Mesodermal cell (in vitro differentiated cells): ENCODE data around the gene DPH2.

ENCODE experiments used
- H3K27ac ChIP-seq: 2 replicates; pipeline ENCODE4 v1.7.0; 2013; ENCODE audit warnings: mild to moderate bottlenecking, low read depth, low read length, moderate library complexity; ENCODE audit not compliant: severe bottlenecking
- H3K36me3 ChIP-seq: 2 replicates; pipeline ENCODE4 v1.7.1; 2013; ENCODE audit warnings: mild to moderate bottlenecking, low read length, moderate library complexity; ENCODE audit not compliant: control insufficient read depth, insufficient read depth
- H3K4me1 ChIP-seq: one replicate; pipeline ENCODE4 v1.7.1; 2013; ENCODE audit warnings: mild to moderate bottlenecking, low read length; ENCODE audit not compliant: insufficient read depth, control insufficient read depth, poor library complexity, severe bottlenecking
- H3K4me3 ChIP-seq: 2 replicates; pipeline ENCODE4 v1.7.0; 2013; ENCODE audit warnings: low read length, control low read depth, mild to moderate bottlenecking; ENCODE audit not compliant: insufficient read depth, poor library complexity, severe bottlenecking; ENCODE audit errors: extremely low read depth
- H3K9me3 ChIP-seq: 2 replicates; pipeline ENCODE4 v1.7.1; 2013; ENCODE audit warnings: mild to moderate bottlenecking, low read length, moderate library complexity; ENCODE audit not compliant: control insufficient read depth
- WGBS, 2 experiments: methylation state at CpG; one replicate each; pipeline ENCODE4 v1.1.5; 2013; ENCODE audit warnings: missing lambda C conversion rate in 2 of 2; ENCODE audit not compliant: insufficient coverage in 2 of 2; 5-methylcytosine and 5-hydroxymethylcytosine counted together

DPH2 gene

GRCh38 chr1:43994794-43995790 is 25.3 kb downstream of the DPH2 start:
- Histone ChIP-seq H3K36me3 (peaks cover 8% of the 10 kb centered on the region), H3K9me3 (no peaks in the 10 kb centered on the region), H3K4me3 (no peak overlapping the region), H3K4me1 (peaks cover 15% of the 10 kb centered on the region), H3K27ac (no peak overlapping the region)
- WGBS, 2 experiments, result 69 to 76% methylated on average over 9 to 10 of the region's 15 CpGs

DNA sequence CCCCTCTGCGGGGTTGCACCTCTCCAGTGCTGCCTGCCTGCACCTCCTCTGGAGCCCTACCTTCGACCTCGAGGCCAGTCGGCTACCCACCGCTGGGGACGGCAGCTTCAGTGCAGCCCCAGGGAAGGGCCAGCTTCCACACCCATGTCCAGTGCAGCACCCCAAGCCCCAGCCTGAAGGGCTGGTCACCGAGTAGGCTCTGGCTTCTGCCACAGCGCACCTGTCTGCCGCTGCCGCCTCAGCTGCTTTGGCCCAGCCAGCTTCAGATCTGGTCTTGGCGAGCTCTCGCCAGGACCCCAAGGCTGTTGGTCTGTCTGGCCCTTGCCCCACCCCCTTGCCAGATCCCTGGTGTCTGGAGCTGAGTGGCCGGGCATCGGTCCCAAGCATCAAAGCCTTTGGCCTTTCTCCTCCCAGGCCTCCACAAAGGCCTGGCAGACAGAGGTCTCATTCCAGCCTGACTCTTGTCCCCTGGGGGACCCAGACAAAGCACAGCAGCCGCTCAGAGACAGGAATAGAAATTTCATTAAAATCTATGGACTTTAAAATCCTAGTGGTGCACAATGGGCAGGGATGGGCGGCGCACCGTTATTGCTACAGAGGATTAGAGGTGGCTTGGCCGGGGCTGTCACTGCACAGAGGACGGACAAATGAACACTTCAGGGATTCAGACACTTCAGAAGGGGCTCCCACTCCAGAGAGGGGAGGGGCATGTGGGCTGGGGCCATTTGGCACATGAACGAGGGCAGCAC is 26.3 kb downstream of the DPH2 start:
- H3K27ac ChIP-seq, result no peak overlapping the region
- WGBS, 2 experiments, result 89 to 91% methylated on average over 19 to 20 of the region's 21 CpGs

GRCh38 chr1:43996733-43997115 is 26.9 kb downstream of the DPH2 start:
- no peaks in the 10 kb centered on the region for H3K9me3 ChIP-seq
- H3K36me3 ChIP-seq, result peaks cover 18% of the 10 kb centered on the region
- WGBS, 2 experiments, result 65 to 88% methylated on average over 2 to 4 of the region's 6 CpGs
- H3K27ac ChIP-seq, result no peak overlapping the region
- no peak overlapping the region for H3K4me3 ChIP-seq
- H3K4me1 ChIP-seq, result peaks cover 10% of the 10 kb centered on the region

More for the DNA sequence above, 26.3 kb downstream of the DPH2 start:
- H3K4me1 ChIP-seq, result peaks cover 10% of the 10 kb centered on the region
- H3K4me3 ChIP-seq, result no peak overlapping the region
- H3K9me3 ChIP-seq, result no peaks in the 10 kb centered on the region
- peaks cover 18% of the 10 kb centered on the region for H3K36me3 ChIP-seq

GRCh38 chr1:43997295-43997999 is 27.6 kb downstream of the DPH2 start:
- Histone ChIP-seq H3K4me3 (no peak overlapping the region), H3K36me3 (peaks cover 23% of the 10 kb centered on the region), H3K27ac (no peak overlapping the region), H3K4me1 (peaks cover 10% of the 10 kb centered on the region), H3K9me3 (no peaks in the 10 kb centered on the region)
- 92 to 96% methylated on average over 19 to 21 of the region's 22 CpGs for WGBS, 2 experiments

- Histone ChIP-seq H3K27ac (no peak overlapping the region), H3K4me1 (peaks cover 10% of the 10 kb centered on the region), H3K36me3 (peaks cover 24% of the 10 kb centered on the region), H3K4me3 (no peak overlapping the region), H3K9me3 (no peaks in the 10 kb centered on the region)
- 95 to 98% methylated on average over 8 to 11 of the region's 11 CpGs for WGBS, 2 experiments
Observed at GRCh38 chr1:43998000-43998378, 28.2 kb downstream of the DPH2 start.

DNA sequence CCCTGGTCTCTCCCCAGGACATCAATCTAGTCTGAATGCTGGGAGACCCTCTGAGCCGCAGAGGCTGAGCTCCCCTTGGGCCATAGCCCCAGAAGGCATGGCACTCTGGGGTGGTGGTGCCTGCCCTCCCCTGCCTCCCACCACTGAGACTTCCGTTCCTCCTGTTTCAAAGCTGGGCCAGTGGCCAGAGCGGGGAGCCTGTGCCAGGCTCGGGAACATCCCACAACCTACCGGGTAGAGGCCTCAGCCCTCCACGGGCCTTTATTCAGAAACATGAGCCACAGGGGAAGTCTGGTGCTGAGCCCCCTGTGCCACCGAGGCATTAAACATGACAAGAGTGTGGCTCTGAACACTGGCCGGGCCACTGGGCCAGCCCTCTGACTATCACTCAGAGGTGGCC is 29.6 kb downstream of the DPH2 start:
- Histone ChIP-seq H3K4me1 (peaks cover 10% of the 10 kb centered on the region), H3K27ac (no peak overlapping the region), H3K9me3 (no peaks in the 10 kb centered on the region), H3K4me3 (no peak overlapping the region), H3K36me3 (peaks cover 26% of the 10 kb centered on the region)
- WGBS, 2 experiments, result 97% methylated on average over 8 of the region's 8 CpGs

GRCh38 chr1:44000122-44000665 is 30.4 kb downstream of the DPH2 start:
- Histone ChIP-seq H3K4me3 (no peak overlapping the region), H3K9me3 (no peaks in the 10 kb centered on the region), H3K27ac (no peak overlapping the region), H3K4me1 (peaks cover 10% of the 10 kb centered on the region), H3K36me3 (peaks cover 26% of the 10 kb centered on the region)
- WGBS, 2 experiments, result 67 to 82% methylated on average over 6 to 8 of the region's 8 CpGs

- Histone ChIP-seq H3K9me3 (no peaks in the 10 kb centered on the region), H3K4me3 (no peak overlapping the region), H3K36me3 (peaks cover 26% of the 10 kb centered on the region), H3K27ac (no peak overlapping the region), H3K4me1 (peaks cover 5% of the 10 kb centered on the region)
- 83 to 94% methylated on average over 7 of the region's 8 CpGs for WGBS, 2 experiments
Observed at GRCh38 chr1:44002165-44002564, 32.4 kb downstream of the DPH2 start.

DNA sequence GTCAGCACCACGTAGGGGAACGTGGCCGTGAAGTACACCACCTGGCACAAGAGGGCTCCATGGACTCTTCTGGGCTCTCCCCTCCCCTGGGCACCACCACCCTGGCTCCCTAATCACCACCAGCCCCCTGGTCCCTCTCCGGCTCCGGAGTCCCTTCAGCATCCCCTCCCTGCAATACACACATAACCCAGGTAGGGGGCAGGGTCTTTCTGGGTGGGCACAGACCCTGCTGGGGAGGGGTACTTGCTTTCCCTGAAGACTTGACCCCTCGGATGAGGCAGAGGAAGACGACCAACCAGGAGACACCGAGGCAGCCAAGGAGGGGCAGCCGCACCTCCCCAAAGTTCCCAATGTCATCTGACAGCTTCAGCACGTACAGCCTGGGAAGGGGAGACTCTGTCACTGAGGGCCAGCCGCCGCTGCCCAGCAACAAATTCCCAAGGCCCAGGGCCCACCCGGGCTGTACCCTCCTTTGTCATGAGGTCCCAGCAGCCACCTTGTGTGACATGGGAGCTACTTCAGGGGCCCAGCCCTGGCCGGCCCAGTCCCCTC is 32.9 kb downstream of the DPH2 start:
- 89 to 90% methylated on average over 10 to 12 of the region's 14 CpGs for WGBS, 2 experiments
- H3K9me3 ChIP-seq, result no peaks in the 10 kb centered on the region
- H3K4me1 ChIP-seq, result peaks cover 1% of the 10 kb centered on the region
- H3K4me3 ChIP-seq, result no peak overlapping the region
- H3K36me3 ChIP-seq, result peaks cover 26% of the 10 kb centered on the region
- H3K27ac ChIP-seq, result no peak overlapping the region

- no peaks in the 10 kb centered on the region for H3K9me3 ChIP-seq
- H3K36me3 ChIP-seq, result no peaks in the 10 kb centered on the region
- no peak overlapping the region for H3K27ac ChIP-seq
- no peak overlapping the region for H3K4me3 ChIP-seq
- WGBS, 2 experiments, result 100% methylated on average over 3 to 6 of the region's 12 CpGs
- no peaks in the 10 kb centered on the region for H3K4me1 ChIP-seq
Observed at GRCh38 chr1:44008259-44008658, 38.4 kb downstream of the DPH2 start.
